Activated CD4-positive, alpha-beta memory T cell treated with anti-CD3 and anti-CD28 coated beads, Interleukin-2, amount 10 ng/mL, durations not matched to agents 7 days and 5 days (primary cell): ENCODE results near the gene SOS2. TPM values are rescaled to one million over a fixed set of nuclear protein-coding genes. Genes with fewer than 3 reads are reported as not detected.

Source experiments
- total RNA-seq, 2 experiments: library from RNA; stranded (reverse); gene quantifications; one replicate each; pipeline ENCODE4 v1.2.3, GENCODE V29; 2021

The SOS2 gene
- total RNA-seq, 2 experiments from 2014 or later: 21.7 to 22.4 TPM

Other genes with a start within 250 kb of the SOS2 start
- gene VCPKMT, start 115.0 kb downstream of the SOS2 start, total RNA-seq: 1 to 10 TPM; 7.5 to 9.5 TPM
- gene L2HGDH, start 80.7 kb upstream of the SOS2 start, total RNA-seq: 10 to 100 TPM in 1 of 2 experiments, 1 to 10 TPM in 1; 9.7 to 10.0 TPM
- gene DMAC2L, start 80.7 kb upstream of the SOS2 start, total RNA-seq: 10 to 100 TPM; 12.2 to 12.6 TPM
- gene CDKL1, start 165.3 kb upstream of the SOS2 start, total RNA-seq: 1 to 10 TPM; 5.3 to 8.8 TPM